Measurements from ENCODE around the gene STON2.
A peak's percentile ranks its signal among the peaks of the same experiment; 100 is the strongest.

The STON2 gene

DNA sequence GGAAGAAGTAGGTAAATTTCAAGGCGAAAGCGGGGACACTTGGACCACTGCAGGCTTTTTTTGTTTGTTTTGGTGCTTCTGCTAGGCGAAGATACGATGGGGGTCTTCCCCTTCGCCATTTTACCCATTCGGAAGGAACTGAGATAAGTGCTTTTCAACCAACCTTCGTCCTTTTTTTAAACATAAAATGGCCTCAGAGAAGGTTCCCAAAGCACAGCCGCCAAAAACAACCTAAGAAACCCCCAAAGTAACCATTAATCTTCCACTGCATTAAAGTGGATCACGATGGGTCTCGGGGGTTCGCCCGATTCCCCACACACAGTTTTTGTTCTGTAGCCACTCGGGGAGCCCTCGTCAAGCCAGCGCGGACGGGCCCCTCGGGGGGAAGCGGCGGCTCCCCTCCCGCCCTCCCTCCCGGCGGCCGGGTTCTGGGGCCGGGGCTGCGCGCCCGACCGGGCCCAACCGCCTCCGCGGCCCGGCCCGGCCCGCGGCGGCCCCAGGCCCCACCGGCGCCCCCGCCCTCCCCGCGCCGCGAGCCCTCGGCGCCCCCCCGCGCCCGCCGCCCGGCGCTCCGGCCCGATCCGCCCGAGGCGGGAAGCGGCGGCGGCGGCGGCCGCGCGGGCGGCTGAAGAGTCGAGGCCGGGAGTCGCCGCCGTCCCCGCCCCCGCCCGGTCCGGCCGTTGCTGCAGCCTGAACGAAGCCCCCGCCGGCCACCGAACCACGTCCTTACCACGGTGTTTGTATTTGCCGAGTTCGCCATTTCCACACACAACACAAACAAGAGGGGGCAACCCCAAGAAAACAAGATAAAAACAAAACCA is 180.2 kb downstream of the STON2 start:
- DNase-seq: no peak

DNA sequence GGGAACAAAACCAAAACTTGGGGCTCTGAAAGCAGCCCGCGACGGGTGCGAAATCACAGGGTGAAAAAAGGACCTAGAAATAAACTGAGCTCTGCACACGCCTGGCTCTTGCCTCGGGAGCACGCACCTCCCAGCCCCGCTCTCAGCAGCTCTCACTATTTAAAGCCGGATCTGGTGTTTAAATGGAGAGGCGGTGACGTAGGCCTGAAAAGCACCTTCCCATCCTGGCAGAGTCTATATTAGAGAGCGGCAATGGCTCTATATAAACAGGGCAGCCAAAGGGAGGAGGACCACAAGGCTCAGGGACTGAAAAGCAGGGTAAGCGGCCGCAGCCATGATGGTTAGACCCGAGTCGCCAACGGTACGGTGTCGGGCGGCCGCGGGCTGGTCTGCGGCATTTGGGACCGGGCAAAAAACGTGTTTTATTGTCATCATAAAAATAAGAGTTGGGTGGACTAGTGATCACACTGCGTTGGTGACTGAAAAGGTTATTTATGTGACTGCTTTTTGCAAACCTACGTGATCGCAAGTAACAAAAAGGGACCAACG is 180.8 kb downstream of the STON2 start:
- peak; percentile 97 for DNase-seq

DNA sequence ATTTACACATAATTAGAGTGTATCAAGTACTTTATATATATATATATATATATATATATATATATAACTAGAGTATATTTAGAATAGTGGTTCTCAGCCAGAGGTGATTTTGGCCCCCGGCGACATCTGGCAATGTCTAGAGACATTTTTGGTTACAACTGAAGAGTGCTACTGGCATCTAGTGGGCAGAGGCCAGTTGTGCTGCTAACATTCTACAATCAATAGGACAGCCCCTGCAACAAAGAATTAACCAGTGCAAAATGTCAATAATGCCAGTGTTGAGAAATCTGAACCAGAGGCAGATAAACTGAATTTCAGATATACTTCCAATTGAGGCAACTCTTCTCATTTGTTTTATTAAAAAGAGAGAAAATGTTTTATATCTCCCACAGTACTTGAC is 188.3 kb downstream of the STON2 start:
- no peak for DNase-seq

All from SHP77 treated with DMSO at 0.1 percent for 48 hours (cell line).